ENCODE data around the gene PKD1L1.

- peak; percentile 94 for TF ChIP-seq POLR2AphosphoS5 (IDR thresholded peaks at IDR 0.05; ENCODE audit: low read depth, low read length)
- peak; percentile 94 for TF ChIP-seq POLR2A (IDR thresholded peaks at IDR 0.05; ENCODE audit: low read depth, low read length)
These were observed 31.0 kb upstream of the PKD1L1 start, which contains the start of gene HUS1 for GRCh38 chr7:47979145-47979831.
